PC-3 (cell line): ENCODE data around the gene USP8. TPM values are rescaled to one million over a fixed set of nuclear protein-coding genes. Genes with fewer than 3 reads are reported as not detected.
"Not testable (repeated sequence)": the region's sequence is repeated elsewhere in the genome, so short reads cannot be mapped to it uniquely, and the experiment has no call there.

ENCODE experiments used
- ATAC-seq: fragments of 200-7000 bp; cut with Tn5 transposase; 2 replicates; pipeline ENCODE4 v1.9.1; 2020; ENCODE audit warnings: mild to moderate bottlenecking, moderate library complexity
- BruUV-seq: library from RNA; stranded (reverse); fragments of 400-500 nt; replicated peaks from 2 replicates; lab custom pipeline; 2021; lab: Mats Ljungman, UMichigan
- CTCF ChIA-PET: fragments of 300-600 bp; sonication (Branson Sonifier 250); formaldehyde crosslinking; loops from one replicate; lab custom pipeline; 2022; ENCODE audit warnings: antibody characterized with exemption; lab: Charles Lee
- POLR2A ChIA-PET: fragments of 300-600 bp; sonication (Branson Sonifier 250); formaldehyde crosslinking; loops from one replicate; lab custom pipeline; 2022; ENCODE audit warnings: antibody characterized with exemption; ENCODE audit not compliant: unreplicated experiment; lab: Charles Lee
- DNase-seq: peaks from one replicate; pipeline ENCODE4 v3.0.0-alpha.2; 2015
- H2AFZ ChIP-seq: fragments of 300-600 bp; sonication (generic); 2 replicates; pipeline ENCODE4 v1.6.0; 2016; ENCODE audit warnings: antibody characterized with exemption, low read length
- H3F3A ChIP-seq: fragments of 300-600 bp; sonication (generic); one replicate; pipeline ENCODE4 v1.6.0; 2017; ENCODE audit warnings: antibody characterized with exemption, low read length, control low read depth, mild to moderate bottlenecking; ENCODE audit not compliant: unreplicated experiment
- H3K27ac ChIP-seq: fragments of 300-600 bp; sonication (generic); 2 replicates; pipeline ENCODE4 v1.5.1; 2016; ENCODE audit warnings: mild to moderate bottlenecking, low read length
- H3K27me3 ChIP-seq: fragments of 300-600 bp; sonication (generic); 2 replicates; pipeline ENCODE4 v1.6.1; 2016; ENCODE audit warnings: low read length, mixed read lengths
- H3K36me3 ChIP-seq: fragments of 300-600 bp; sonication (generic); 2 replicates; pipeline ENCODE4 v1.6.1; 2016; ENCODE audit warnings: low read depth, mixed run types, low read length, mixed read lengths
- H3K4me1 ChIP-seq: fragments of 300-600 bp; sonication (generic); 2 replicates; pipeline ENCODE4 v1.5.1; 2016; ENCODE audit warnings: low read length; ENCODE audit not compliant: insufficient read depth
- H3K4me2 ChIP-seq: fragments of 300-600 bp; sonication (generic); 2 replicates; pipeline ENCODE4 v1.6.0; 2016; ENCODE audit warnings: low read length
- H3K4me3 ChIP-seq: fragments of 300-600 bp; sonication (generic); 2 replicates; pipeline ENCODE4 v1.5.1; 2016; ENCODE audit warnings: mild to moderate bottlenecking, low read length, mixed read lengths
- H3K79me2 ChIP-seq: fragments of 300-600 bp; sonication (generic); 2 replicates; pipeline ENCODE4 v1.6.1; 2017; ENCODE audit warnings: low read length, mixed read lengths
- H3K9ac ChIP-seq: fragments of 300-600 bp; sonication (generic); 2 replicates; pipeline ENCODE4 v1.6.0; 2016; ENCODE audit warnings: mild to moderate bottlenecking, low read length
- H3K9me2 ChIP-seq: fragments of 300-600 bp; sonication (generic); replicated peaks from 2 replicates; pipeline ENCODE4 v1.6.1; 2016; ENCODE audit warnings: mixed run types, low read length, mixed read lengths
- H3K9me3 ChIP-seq: fragments of 300-600 bp; sonication (generic); 2 replicates; pipeline ENCODE4 v1.6.1; 2016; ENCODE audit warnings: low read length, mixed read lengths
- H4K20me1 ChIP-seq: fragments of 300-600 bp; sonication (generic); 2 replicates; pipeline ENCODE4 v1.6.1; 2016; ENCODE audit warnings: low read length, mixed read lengths
- CTCF ChIP-seq: fragments of 300-600 bp; sonication (generic); conservative IDR thresholded peaks from 2 replicates; pipeline ENCODE4 v1.5.1; 2017; ENCODE audit warnings: antibody characterized with exemption, low read depth, mild to moderate bottlenecking, low read length
- EZH2 ChIP-seq: fragments of 300-600 bp; sonication (generic); IDR thresholded peaks from one replicate; pipeline ENCODE4 v1.6.1; 2017; ENCODE audit warnings: antibody characterized with exemption, mild to moderate bottlenecking, low read length; ENCODE audit not compliant: unreplicated experiment
- EZH2phosphoT487 ChIP-seq: fragments of 300-600 bp; sonication (generic); IDR thresholded peaks from 2 replicates; pipeline ENCODE4 v1.6.1; 2018; ENCODE audit warnings: mild to moderate bottlenecking, antibody characterized with exemption, low read length, borderline replicate concordance
- intact Hi-C: fragments of 100-400 bp; cut with micrococcal nuclease; formaldehyde crosslinking; loops from 2 replicates; pipeline ENCODE4 v1.9.0; 2023
- total RNA-seq: library from RNA; depleted of rRNA; stranded (reverse); fragments of >200 nt; gene quantifications from 2 replicates; pipeline ENCODE4 v1.2.3, GENCODE V29; 2014

Gene USP8
- total RNA-seq, 1 experiment from 2014 or later = 24.6 TPM

DNA sequence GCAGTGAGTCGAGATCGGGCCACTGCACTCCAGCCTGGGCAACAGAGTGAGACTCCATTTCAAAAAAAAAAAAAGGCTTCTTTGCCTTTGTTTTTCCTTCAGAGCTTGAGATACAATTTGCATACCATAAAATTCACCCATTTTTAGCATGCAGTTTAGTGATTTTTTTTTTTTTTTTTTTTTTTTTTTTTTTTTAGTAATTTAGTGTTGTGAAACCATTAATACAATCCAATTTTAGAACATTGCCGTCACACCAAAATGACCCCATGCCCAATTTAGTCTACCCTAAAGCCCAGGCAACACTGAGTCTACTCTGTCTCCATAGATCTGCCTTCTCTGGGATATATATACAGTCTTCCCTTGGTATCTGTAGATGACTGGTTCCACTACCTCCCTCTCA, 61.2 kb downstream of the USP8 start:
- Histone ChIP-seq H3K4me2 (no peak overlapping the region), H3K4me1 (no peaks in the 10 kb centered on the region), H3K9me3 (no peaks in the 10 kb centered on the region), H3K9me2 (no peaks in the 10 kb centered on the region), H3K9ac (no peak overlapping the region), H3F3A (no peaks in the 10 kb centered on the region), H3K4me3 (no peak overlapping the region), H2AFZ (no peak overlapping the region), H3K27me3 (no peaks in the 10 kb centered on the region), H3K27ac (no peak overlapping the region), H3K36me3 (peaks cover 32% of the 10 kb centered on the region), H3K79me2 (no peaks in the 10 kb centered on the region), H4K20me1 (no peaks in the 10 kb centered on the region)
- DNase-seq (no peak), ATAC-seq (no peak)
- ChIA-PET POLR2A (no interaction called here), CTCF (no interaction called here)
- intact Hi-C loops = no loop called here
- BruUV-seq = no TSS peak
- TF ChIP-seq EZH2 = no peak
- no peak for TF ChIP-seq CTCF
- TF ChIP-seq EZH2phosphoT487 = no peak

GRCh38 chr15:50487287-50487686, 63.1 kb downstream of the USP8 start:
- DNase-seq (no peak), ATAC-seq (no peak)
- Histone ChIP-seq H3K27me3 (no peaks in the 10 kb centered on the region), H3K36me3 (peaks cover 24% of the 10 kb centered on the region), H3K4me1 (no peaks in the 10 kb centered on the region), H3K9me2 (no peaks in the 10 kb centered on the region), H3K4me2 (no peak overlapping the region), H3K4me3 (no peak overlapping the region), H2AFZ (no peak overlapping the region), H3K9ac (no peak overlapping the region), H4K20me1 (no peaks in the 10 kb centered on the region), H3F3A (no peaks in the 10 kb centered on the region), H3K27ac (no peak overlapping the region), H3K9me3 (no peaks in the 10 kb centered on the region), H3K79me2 (no peaks in the 10 kb centered on the region)
- intact Hi-C loops = no loop called here
- POLR2A ChIA-PET = no interaction called here
- CTCF ChIA-PET = no interaction called here
- TF ChIP-seq CTCF = no peak
- TF ChIP-seq EZH2 = no peak
- no peak for TF ChIP-seq EZH2phosphoT487
- no TSS peak for BruUV-seq

DNA sequence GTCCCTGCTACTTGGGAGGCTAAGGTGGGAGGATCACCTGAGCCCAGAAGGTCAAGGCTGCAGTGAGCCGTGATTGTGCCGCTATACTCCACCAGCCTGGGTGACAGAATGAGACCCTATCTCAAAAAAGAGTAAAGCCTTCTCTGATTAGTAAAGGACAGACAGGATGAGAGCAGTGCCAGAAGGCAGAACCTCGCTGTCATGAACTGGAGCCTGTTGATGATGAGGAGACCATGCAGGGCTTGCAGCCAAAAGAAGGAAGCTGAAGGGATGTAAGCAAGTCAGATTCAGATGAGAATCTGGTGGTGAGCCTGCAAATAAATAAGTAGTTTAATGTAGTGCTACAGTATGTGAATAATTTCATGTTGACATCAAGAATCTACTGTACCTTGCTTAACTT, 69.4 kb downstream of the USP8 start:
- H3K36me3 ChIP-seq = peaks cover 46% of the 10 kb centered on the region

DNA sequence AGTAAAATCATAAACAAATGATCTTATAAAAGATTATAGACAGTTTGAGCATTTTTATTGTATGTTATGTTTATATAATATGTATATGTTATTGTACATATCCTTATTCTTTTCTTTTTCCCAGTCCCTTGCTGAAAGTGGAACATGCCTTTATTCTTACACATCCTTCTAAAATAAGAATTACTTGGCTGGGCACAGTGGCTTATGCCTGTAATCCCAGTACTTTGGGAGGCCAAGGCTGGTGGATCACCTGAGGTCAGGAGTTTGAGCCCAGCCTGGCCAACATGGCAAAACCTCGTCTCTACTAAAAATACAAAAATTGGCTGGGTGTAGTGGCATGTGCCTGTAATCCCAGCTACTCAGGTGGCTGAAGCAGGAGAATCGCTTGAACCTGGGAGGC, 70.3 kb downstream of the USP8 start:
- H3K4me1 ChIP-seq, H3K4me3 ChIP-seq, ATAC-seq, H3K27me3 ChIP-seq, H2AFZ ChIP-seq, H4K20me1 ChIP-seq, DNase-seq, H3F3A ChIP-seq, H3K9ac ChIP-seq, H3K9me3 ChIP-seq, H3K27ac ChIP-seq, POLR2A ChIA-PET, H3K79me2 ChIP-seq, BruUV-seq, intact Hi-C loops, CTCF ChIA-PET, H3K9me2 ChIP-seq, H3K4me2 ChIP-seq: not testable (repeated sequence)
- H3K36me3 ChIP-seq = peaks cover 49% of the 10 kb centered on the region

More for the DNA sequence above, 69.4 kb downstream of the USP8 start:
- Histone ChIP-seq H3F3A (no peaks in the 10 kb centered on the region), H3K79me2 (no peaks in the 10 kb centered on the region), H3K9ac (no peak overlapping the region), H3K4me2 (no peak overlapping the region), H2AFZ (no peak overlapping the region), H3K4me3 (no peak overlapping the region), H3K9me2 (no peaks in the 10 kb centered on the region), H3K27ac (no peak overlapping the region), H3K9me3 (no peaks in the 10 kb centered on the region), H3K27me3 (no peaks in the 10 kb centered on the region), H4K20me1 (no peaks in the 10 kb centered on the region), H3K4me1 (no peaks in the 10 kb centered on the region)
- CTCF ChIA-PET = no interaction called here
- BruUV-seq = no TSS peak
- intact Hi-C loops = no loop called here
- POLR2A ChIA-PET = no interaction called here
- DNase-seq = no peak
- TF ChIP-seq EZH2phosphoT487 (no peak), EZH2 (no peak), CTCF (no peak)
- no peak for ATAC-seq
